ENCODE data around the gene ETV3L.
A peak's percentile ranks its signal among the peaks of the same experiment; 100 is the strongest.

Gene ETV3L

GRCh38 chr1:157132111-157132510, 32.5 kb upstream of the ETV3L start:
- no peak for DNase-seq (ENCODE audit: low spot score)

- no peak for DNase-seq (ENCODE audit: low spot score)
Measured at GRCh38 chr1:157131281-157131680, 31.7 kb upstream of the ETV3L start.

GRCh38 chr1:157124855-157125254, 25.2 kb upstream of the ETV3L start:
- DNase-seq (ENCODE audit: low spot score): no peak

GRCh38 chr1:157119448-157119847, 19.8 kb upstream of the ETV3L start:
- no peak for DNase-seq (ENCODE audit: low spot score)

GRCh38 chr1:157119008-157119407, 19.4 kb upstream of the ETV3L start:
- no peak for DNase-seq (ENCODE audit: low spot score)

GRCh38 chr1:157117527-157118057, 18.0 kb upstream of the ETV3L start:
- no peak for DNase-seq (ENCODE audit: low spot score)

- no peak for DNase-seq (ENCODE audit: low spot score)
Measured at GRCh38 chr1:157116737-157117103, 17.1 kb upstream of the ETV3L start.

- no peak for DNase-seq (ENCODE audit: low spot score)
Measured at GRCh38 chr1:157115851-157116736, 16.5 kb upstream of the ETV3L start.

- no peak for DNase-seq (ENCODE audit: low spot score)
Measured at GRCh38 chr1:157115429-157115838, 15.8 kb upstream of the ETV3L start.

GRCh38 chr1:157114183-157115121, 14.8 kb upstream of the ETV3L start:
- no peak for DNase-seq (ENCODE audit: low spot score)

- no peak for DNase-seq (ENCODE audit: low spot score)
Measured at GRCh38 chr1:157113631-157114030, 14.0 kb upstream of the ETV3L start.

GRCh38 chr1:157113106-157113505, 13.5 kb upstream of the ETV3L start:
- DNase-seq (ENCODE audit: low spot score): no peak

GRCh38 chr1:157112186-157112867, 12.7 kb upstream of the ETV3L start:
- no peak for DNase-seq (ENCODE audit: low spot score)

- DNase-seq (ENCODE audit: low spot score): no peak
Measured at GRCh38 chr1:157111396-157112165, 12.0 kb upstream of the ETV3L start.

- no peak for DNase-seq (ENCODE audit: low spot score)
Measured at GRCh38 chr1:157110686-157111085, 11.1 kb upstream of the ETV3L start.

- DNase-seq (ENCODE audit: low spot score): no peak
Measured at GRCh38 chr1:157110003-157110402, 10.4 kb upstream of the ETV3L start.

GRCh38 chr1:157108448-157108847, 8.8 kb upstream of the ETV3L start:
- no peak for DNase-seq (ENCODE audit: low spot score)

- no peak for DNase-seq (ENCODE audit: low spot score)
Measured at GRCh38 chr1:157107702-157108101, 8.1 kb upstream of the ETV3L start.

- DNase-seq (ENCODE audit: low spot score): no peak
Measured at GRCh38 chr1:157106813-157107189, 7.2 kb upstream of the ETV3L start.

GRCh38 chr1:157105988-157106812, 6.6 kb upstream of the ETV3L start:
- DNase-seq (ENCODE audit: low spot score): peak; percentile 45
